Measurements from ENCODE around the gene CEPT1. TPM values are rescaled to one million over a fixed set of nuclear protein-coding genes. Genes with fewer than 3 reads are reported as not detected.
A peak's percentile ranks its signal among the peaks of the same experiment; 100 is the strongest.
"Not testable (repeated sequence)": the region's sequence is repeated elsewhere in the genome, so short reads cannot be mapped to it uniquely, and the experiment has no call there.

Gene CEPT1
- total RNA-seq (10 to 100 TPM; 33.2 to 42.3 (median 36.3) TPM), total RNA-seq (22.8 to 74.2 (median 43.4) reads per million in 29 experiments)
- 48.5 TPM for total RNA-seq (2013)

- peaks cover 15 to 30% of the 10 kb centered on the region in 2 experiments for H3K4me1 ChIP-seq (ENCODE audit: control insufficient read depth in 1 of 2, extremely low read depth in 1 of 2, insufficient read depth in 2 of 2, low read length in 2 of 2)
- peak; percentile 76 to 84 (median 80) for ATAC-seq (replicated peaks in 1 of 4)
- Mint-ChIP-seq H3K36me3 (peaks cover 16% of the 10 kb centered on the region), H3K4me3 (peak within 1 kb of the TSS; percentile 97 to 99 (median 98)), H3K9me3 (no peaks in the 10 kb centered on the region), H3K27me3 (no peaks in the 10 kb centered on the region), H3K27ac (peak within 1 kb of the TSS; percentile 96 to 98), H3K4me1 (peaks cover 60 to 74% (median 64%) of the 10 kb centered on the region in 3 donors)
- peak within 1 kb of the TSS; percentile 91 for H3K27ac ChIP-seq (ENCODE audit: low read length)
- no peaks in the 10 kb centered on the region for H3K9me3 ChIP-seq
- CTCF ChIA-PET, result interaction anchor here in 1 of 2 donors (0.5 to 1.4 kb wide), 5 partner anchors 11 to 1075 kb away, joined by 3 to 4 read pairs (median 3); no protein-coding TSS in a partner anchor
- no peaks in the 10 kb centered on the region for H3K27me3 ChIP-seq (replicated peaks in 1 of 2; ENCODE audit: control insufficient read depth in 2 of 2, extremely low read depth in 1 of 2, insufficient read depth in 2 of 2, low read length in 1 of 2)
- under 1% methylated on average over 56 of the region's 68 CpGs for WGBS (ENCODE audit: insufficient coverage)
- DNase-seq, result peak; percentile 76 to 98 (median 91)
- POLR2A ChIA-PET, result interaction anchor here in 1 of 2 donors (1.0 kb wide), 1 partner anchor 10 kb away, joined by 3 read pairs; no protein-coding TSS in a partner anchor
- peaks cover 0 to 4% of the 10 kb centered on the region in 2 donors for H3K36me3 ChIP-seq (ENCODE audit: control insufficient read depth in 2 of 2, extremely low read depth in 1 of 2, insufficient read depth in 1 of 2, low read length in 1 of 2)
- H3K4me3 ChIP-seq (ENCODE audit: control insufficient read depth in 1 of 2, extremely low read depth in 1 of 2, low read length in 1 of 2), result peak within 1 kb of the TSS; percentile 81 to 97
Observed at GRCh38 chr1:111139956-111140679, at the start of gene CEPT1, which contains the start of gene DRAM2. Gene CEPT1, plus strand, starts transcription at chr1:111140223. Its CDS starts 7,492 bp downstream, at chr1:111147715. Gene DRAM2, minus strand, starts transcription at chr1:111140093. Its CDS starts 8,539 bp downstream, at chr1:111131554.

- no CpG with 5 or more reads among the region's 3 CpGs for WGBS (ENCODE audit: insufficient coverage)
- ATAC-seq (replicated peaks in 1 of 4); H3K27ac Mint-ChIP-seq; CTCF ChIA-PET; POLR2A ChIA-PET; H3K27ac ChIP-seq (ENCODE audit: low read length); H3K4me1 Mint-ChIP-seq; H3K27me3 Mint-ChIP-seq; H3K4me3 Mint-ChIP-seq; H3K9me3 ChIP-seq; H3K4me3 ChIP-seq (ENCODE audit: control insufficient read depth in 1 of 2, extremely low read depth in 1 of 2, low read length in 1 of 2); H3K4me1 ChIP-seq (ENCODE audit: control insufficient read depth in 1 of 2, extremely low read depth in 1 of 2, insufficient read depth in 2 of 2, low read length in 2 of 2); H3K36me3 ChIP-seq (ENCODE audit: control insufficient read depth in 2 of 2, extremely low read depth in 1 of 2, insufficient read depth in 1 of 2, low read length in 1 of 2); H3K27me3 ChIP-seq (replicated peaks in 1 of 2; ENCODE audit: control insufficient read depth in 2 of 2, extremely low read depth in 1 of 2, insufficient read depth in 2 of 2, low read length in 1 of 2); DNase-seq: not testable (repeated sequence)
- H3K36me3 Mint-ChIP-seq, result peaks cover 11% of the 10 kb centered on the region
- H3K9me3 Mint-ChIP-seq, result peaks cover 28 to 51% (median 29%) of the 10 kb centered on the region in 3 donors
Observed at GRCh38 chr1:111095421-111095820, 44.6 kb upstream of the CEPT1 start.

- no peaks in the 10 kb centered on the region for H3K9me3 ChIP-seq
- Mint-ChIP-seq H3K4me1 (no peaks in the 10 kb centered on the region), H3K9me3 (peaks cover 40 to 64% (median 41%) of the 10 kb centered on the region in 3 donors), H3K27me3 (peaks cover 0 to 3% of the 10 kb centered on the region in 2 donors), H3K27ac (no peak overlapping the region), H3K4me3 (no peak overlapping the region), H3K36me3 (peaks cover 11% of the 10 kb centered on the region)
- ChIA-PET CTCF (no interaction called here), POLR2A (no interaction called here)
- no peak overlapping the region for H3K27ac ChIP-seq (ENCODE audit: low read length)
- DNase-seq (no peak), ATAC-seq (replicated peaks in 1 of 4) (no peak)
- no peaks in the 10 kb centered on the region for H3K4me1 ChIP-seq (ENCODE audit: control insufficient read depth in 1 of 2, extremely low read depth in 1 of 2, insufficient read depth in 2 of 2, low read length in 2 of 2)
- H3K4me3 ChIP-seq (ENCODE audit: control insufficient read depth in 1 of 2, extremely low read depth in 1 of 2, low read length in 1 of 2), result no peak overlapping the region
- no peaks in the 10 kb centered on the region for H3K36me3 ChIP-seq (ENCODE audit: control insufficient read depth in 2 of 2, extremely low read depth in 1 of 2, insufficient read depth in 1 of 2, low read length in 1 of 2)
- peaks cover 0 to 4% of the 10 kb centered on the region in 2 experiments for H3K27me3 ChIP-seq (replicated peaks in 1 of 2; ENCODE audit: control insufficient read depth in 2 of 2, extremely low read depth in 1 of 2, insufficient read depth in 2 of 2, low read length in 1 of 2)
- 90% methylated on average over 2 of the region's 2 CpGs for WGBS (ENCODE audit: insufficient coverage)
Observed at GRCh38 chr1:111097356-111098099, 42.5 kb upstream of the CEPT1 start.

- no peak overlapping the region for H3K4me3 Mint-ChIP-seq
- no peaks in the 10 kb centered on the region for H3K9me3 ChIP-seq
- no peaks in the 10 kb centered on the region for H3K4me1 ChIP-seq (ENCODE audit: control insufficient read depth in 1 of 2, extremely low read depth in 1 of 2, insufficient read depth in 2 of 2, low read length in 2 of 2)
- 100% methylated on average over 1 of the region's 1 CpG for WGBS (ENCODE audit: insufficient coverage)
- H3K9me3 Mint-ChIP-seq, result peaks cover 31 to 56% (median 41%) of the 10 kb centered on the region in 3 donors
- no peak overlapping the region for H3K27ac ChIP-seq (ENCODE audit: low read length)
- no peaks in the 10 kb centered on the region for H3K36me3 ChIP-seq (ENCODE audit: control insufficient read depth in 2 of 2, extremely low read depth in 1 of 2, insufficient read depth in 1 of 2, low read length in 1 of 2)
- ChIA-PET CTCF (no interaction called here), POLR2A (no interaction called here)
- H3K27me3 ChIP-seq (replicated peaks in 1 of 2; ENCODE audit: control insufficient read depth in 2 of 2, extremely low read depth in 1 of 2, insufficient read depth in 2 of 2, low read length in 1 of 2), result peaks cover 0 to 4% of the 10 kb centered on the region in 2 experiments
- ATAC-seq (replicated peaks in 1 of 4) (no peak), DNase-seq (no peak)
- H3K4me3 ChIP-seq (ENCODE audit: control insufficient read depth in 1 of 2, extremely low read depth in 1 of 2, low read length in 1 of 2), result no peak overlapping the region
- H3K36me3 Mint-ChIP-seq, result peaks cover 11% of the 10 kb centered on the region
- peaks cover 0 to 3% of the 10 kb centered on the region in 2 donors for H3K27me3 Mint-ChIP-seq
- H3K27ac Mint-ChIP-seq, result no peak overlapping the region
- H3K4me1 Mint-ChIP-seq, result no peaks in the 10 kb centered on the region
Observed at GRCh38 chr1:111099289-111099688, 40.7 kb upstream of the CEPT1 start.

GRCh38 chr1:111101854-111102642 is 38.0 kb upstream of the CEPT1 start:
- DNase-seq (no peak), ATAC-seq (replicated peaks in 1 of 4) (no peak)
- ChIA-PET POLR2A (no interaction called here), CTCF (no interaction called here)
- no peaks in the 10 kb centered on the region for H3K4me1 ChIP-seq (ENCODE audit: control insufficient read depth in 1 of 2, extremely low read depth in 1 of 2, insufficient read depth in 2 of 2, low read length in 2 of 2)
- WGBS (ENCODE audit: insufficient coverage), result 77% methylated on average over 5 of the region's 5 CpGs
- no peak overlapping the region for H3K4me3 ChIP-seq (ENCODE audit: control insufficient read depth in 1 of 2, extremely low read depth in 1 of 2, low read length in 1 of 2)
- Mint-ChIP-seq H3K4me3 (no peak overlapping the region), H3K36me3 (peaks cover 10% of the 10 kb centered on the region), H3K27me3 (peaks cover 0 to 3% of the 10 kb centered on the region in 2 donors), H3K9me3 (peaks cover 26 to 49% (median 36%) of the 10 kb centered on the region in 3 donors), H3K4me1 (no peaks in the 10 kb centered on the region), H3K27ac (no peak overlapping the region)
- H3K9me3 ChIP-seq, result no peaks in the 10 kb centered on the region
- H3K27me3 ChIP-seq (replicated peaks in 1 of 2; ENCODE audit: control insufficient read depth in 2 of 2, extremely low read depth in 1 of 2, insufficient read depth in 2 of 2, low read length in 1 of 2), result peaks cover 0 to 4% of the 10 kb centered on the region in 2 experiments
- H3K27ac ChIP-seq (ENCODE audit: low read length), result no peak overlapping the region
- no peaks in the 10 kb centered on the region for H3K36me3 ChIP-seq (ENCODE audit: control insufficient read depth in 2 of 2, extremely low read depth in 1 of 2, insufficient read depth in 1 of 2, low read length in 1 of 2)

GRCh38 chr1:111104981-111105380 is 35.0 kb upstream of the CEPT1 start:
- Histone ChIP-seq H3K27me3 (replicated peaks in 1 of 2; ENCODE audit: control insufficient read depth in 2 of 2, extremely low read depth in 1 of 2, insufficient read depth in 2 of 2, low read length in 1 of 2) (peaks cover 0 to 4% of the 10 kb centered on the region in 2 experiments), H3K4me3 (ENCODE audit: control insufficient read depth in 1 of 2, extremely low read depth in 1 of 2, low read length in 1 of 2) (no peak overlapping the region), H3K4me1 (ENCODE audit: control insufficient read depth in 1 of 2, extremely low read depth in 1 of 2, insufficient read depth in 2 of 2, low read length in 2 of 2) (no peaks in the 10 kb centered on the region), H3K36me3 (ENCODE audit: control insufficient read depth in 2 of 2, extremely low read depth in 1 of 2, insufficient read depth in 1 of 2, low read length in 1 of 2) (no peaks in the 10 kb centered on the region), H3K9me3 (no peaks in the 10 kb centered on the region), H3K27ac (ENCODE audit: low read length) (no peak overlapping the region)
- no peak overlapping the region for H3K4me3 Mint-ChIP-seq
- ChIA-PET POLR2A (interaction anchor here in 1 of 2 donors (0.6 kb wide), 1 partner anchor 259 kb away, joined by 7 read pairs; no protein-coding TSS in a partner anchor), CTCF (no interaction called here)
- H3K36me3 Mint-ChIP-seq, result peaks cover 15% of the 10 kb centered on the region
- peaks cover 13 to 35% (median 23%) of the 10 kb centered on the region in 3 donors for H3K9me3 Mint-ChIP-seq
- H3K27ac Mint-ChIP-seq, result no peak overlapping the region
- ATAC-seq (replicated peaks in 1 of 4) (no peak), DNase-seq (no peak)
- no peaks in the 10 kb centered on the region for H3K4me1 Mint-ChIP-seq
- H3K27me3 Mint-ChIP-seq, result peaks cover 0 to 3% of the 10 kb centered on the region in 2 donors
- 90% methylated on average over 2 of the region's 2 CpGs for WGBS (ENCODE audit: insufficient coverage)
